ENCODE data around the gene TBL1X.
"Not testable (repeated sequence)": the region's sequence is repeated elsewhere in the genome, so short reads cannot be mapped to it uniquely, and the experiment has no call there.

The TBL1X gene

GRCh38 chrX:9458516-9459078 is 6.3 kb upstream of the TBL1X start:
- no peak for DNase-seq (ENCODE audit: low read depth in 1 of 2, low spot score in 1 of 2)

GRCh38 chrX:9459186-9459748 is 5.6 kb upstream of the TBL1X start:
- DNase-seq (ENCODE audit: low read depth in 1 of 2, low spot score in 1 of 2), result no peak

- no peak for DNase-seq (ENCODE audit: low read depth in 1 of 2, low spot score in 1 of 2)
These were observed 3.8 kb upstream of the TBL1X start for GRCh38 chrX:9461087-9461486.

GRCh38 chrX:9462456-9462855 is 2.4 kb upstream of the TBL1X start:
- no peak for DNase-seq (ENCODE audit: low read depth in 1 of 2, low spot score in 1 of 2)

GRCh38 chrX:9465380-9466123 is 694 bp downstream of the TBL1X start:
- peak in 1 of 2 donors; percentile 11 for DNase-seq (ENCODE audit: low read depth in 1 of 2, low spot score in 1 of 2)

- peak in 1 of 2 donors; percentile 2 for DNase-seq (ENCODE audit: low read depth in 1 of 2, low spot score in 1 of 2)
These were observed 1.3 kb downstream of the TBL1X start for GRCh38 chrX:9466124-9466495.

GRCh38 chrX:9466736-9467135 is 1.9 kb downstream of the TBL1X start:
- DNase-seq (ENCODE audit: low read depth in 1 of 2, low spot score in 1 of 2), result no peak

GRCh38 chrX:9467146-9467545 is 2.3 kb downstream of the TBL1X start:
- no peak for DNase-seq (ENCODE audit: low read depth in 1 of 2, low spot score in 1 of 2)

GRCh38 chrX:9467751-9468150 is 2.9 kb downstream of the TBL1X start:
- no peak for DNase-seq (ENCODE audit: low read depth in 1 of 2, low spot score in 1 of 2)

GRCh38 chrX:9471571-9471985 is 6.7 kb downstream of the TBL1X start:
- no peak for DNase-seq (ENCODE audit: low read depth in 1 of 2, low spot score in 1 of 2)

GRCh38 chrX:9473708-9474107 is 8.8 kb downstream of the TBL1X start:
- no peak for DNase-seq (ENCODE audit: low read depth in 1 of 2, low spot score in 1 of 2)

- DNase-seq (ENCODE audit: low read depth in 1 of 2, low spot score in 1 of 2), result not testable (repeated sequence)
These were observed 10.6 kb downstream of the TBL1X start for GRCh38 chrX:9475417-9475816.

- DNase-seq (ENCODE audit: low read depth in 1 of 2, low spot score in 1 of 2), result no peak
These were observed 11.1 kb downstream of the TBL1X start for GRCh38 chrX:9475984-9476383.

- no peak for DNase-seq (ENCODE audit: low read depth in 1 of 2, low spot score in 1 of 2)
These were observed 12.1 kb downstream of the TBL1X start for GRCh38 chrX:9476810-9477575.

GRCh38 chrX:9482408-9482807 is 17.6 kb downstream of the TBL1X start:
- no peak for DNase-seq (ENCODE audit: low read depth in 1 of 2, low spot score in 1 of 2)

- DNase-seq (ENCODE audit: low read depth in 1 of 2, low spot score in 1 of 2), result no peak
These were observed 18.0 kb downstream of the TBL1X start for GRCh38 chrX:9482837-9483236.

- DNase-seq (ENCODE audit: low read depth in 1 of 2, low spot score in 1 of 2), result no peak
These were observed 18.5 kb downstream of the TBL1X start for GRCh38 chrX:9483376-9483775.

- no peak for DNase-seq (ENCODE audit: low read depth in 1 of 2, low spot score in 1 of 2)
These were observed 22.0 kb downstream of the TBL1X start for GRCh38 chrX:9486786-9487387.

GRCh38 chrX:9488586-9488985 is 23.7 kb downstream of the TBL1X start:
- no peak for DNase-seq (ENCODE audit: low read depth in 1 of 2, low spot score in 1 of 2)

- DNase-seq (ENCODE audit: low read depth in 1 of 2, low spot score in 1 of 2), result no peak
These were observed 24.4 kb downstream of the TBL1X start for GRCh38 chrX:9489234-9489633.

GRCh38 chrX:9492901-9493300 is 28.0 kb downstream of the TBL1X start:
- no peak for DNase-seq (ENCODE audit: low read depth in 1 of 2, low spot score in 1 of 2)

GRCh38 chrX:9493936-9494335 is 29.1 kb downstream of the TBL1X start:
- no peak for DNase-seq (ENCODE audit: low read depth in 1 of 2, low spot score in 1 of 2)

Measured in activated CD4-positive, alpha-beta T cell treated with anti-CD3 and anti-CD28 coated beads, Interleukin-2, amount 50 U/mL, for 24 hours (primary cell).